Subcutaneous adipose tissue (tissue), 4 donors: ENCODE measurements around the gene PRICKLE1. TPM values are rescaled to one million over a fixed set of nuclear protein-coding genes. Genes with fewer than 3 reads are reported as not detected.

Experiments used
- total RNA-seq, 4 donors: library from RNA; depleted of rRNA; stranded (reverse); fragments of >200 nt; gene quantifications; one replicate each; pipeline ENCODE4 v1.1.0, GENCODE V29; 2016
- TF ChIP-seq, protein P1 (sequence below): fragments of 450-650 bp; IDR thresholded peaks from one replicate; pipeline ENCODE4 v1.5.1; 2016; ENCODE audit warnings: low read depth, mild to moderate bottlenecking, control low read depth, antibody characterized with exemption, moderate library complexity

The PRICKLE1 gene
- total RNA-seq, 4 donors from 2014 or later: 4.8 to 8.0 (median 5.9) TPM

GRCh38 chr12:42459336-42459847 lies 130.2 kb downstream of the PRICKLE1 start:
- TF ChIP-seq, protein P1, sequence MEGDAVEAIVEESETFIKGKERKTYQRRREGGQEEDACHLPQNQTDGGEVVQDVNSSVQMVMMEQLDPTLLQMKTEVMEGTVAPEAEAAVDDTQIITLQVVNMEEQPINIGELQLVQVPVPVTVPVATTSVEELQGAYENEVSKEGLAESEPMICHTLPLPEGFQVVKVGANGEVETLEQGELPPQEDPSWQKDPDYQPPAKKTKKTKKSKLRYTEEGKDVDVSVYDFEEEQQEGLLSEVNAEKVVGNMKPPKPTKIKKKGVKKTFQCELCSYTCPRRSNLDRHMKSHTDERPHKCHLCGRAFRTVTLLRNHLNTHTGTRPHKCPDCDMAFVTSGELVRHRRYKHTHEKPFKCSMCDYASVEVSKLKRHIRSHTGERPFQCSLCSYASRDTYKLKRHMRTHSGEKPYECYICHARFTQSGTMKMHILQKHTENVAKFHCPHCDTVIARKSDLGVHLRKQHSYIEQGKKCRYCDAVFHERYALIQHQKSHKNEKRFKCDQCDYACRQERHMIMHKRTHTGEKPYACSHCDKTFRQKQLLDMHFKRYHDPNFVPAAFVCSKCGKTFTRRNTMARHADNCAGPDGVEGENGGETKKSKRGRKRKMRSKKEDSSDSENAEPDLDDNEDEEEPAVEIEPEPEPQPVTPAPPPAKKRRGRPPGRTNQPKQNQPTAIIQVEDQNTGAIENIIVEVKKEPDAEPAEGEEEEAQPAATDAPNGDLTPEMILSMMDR: no peak

- TF ChIP-seq, protein P1: no peak
These were observed 131.0 kb downstream of the PRICKLE1 start for GRCh38 chr12:42458575-42458974.

DNA sequence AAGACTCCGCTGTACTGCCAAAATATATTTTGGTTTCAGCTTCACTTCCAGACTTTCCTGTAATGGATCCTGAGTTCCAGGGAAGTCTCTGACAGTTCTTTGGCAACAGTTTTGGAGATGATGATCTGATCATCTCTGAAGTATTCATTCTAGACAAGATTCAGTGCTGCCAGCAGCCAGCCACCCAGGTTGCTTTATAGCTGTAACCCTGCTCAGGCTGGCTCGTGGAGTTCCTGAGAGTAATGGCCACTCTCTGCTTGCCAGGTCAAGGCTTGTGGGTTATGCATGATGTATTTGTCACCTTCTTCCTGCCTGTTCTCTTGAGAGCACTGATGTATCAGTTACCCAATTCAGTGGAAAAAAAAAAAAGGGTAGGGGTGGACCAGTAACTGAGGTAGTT lies 139.3 kb downstream of the PRICKLE1 start:
- TF ChIP-seq, protein P1: no peak

GRCh38 chr12:42448841-42449240 lies 140.7 kb downstream of the PRICKLE1 start:
- TF ChIP-seq, protein P1: no peak

GRCh38 chr12:42447371-42447786 lies 142.2 kb downstream of the PRICKLE1 start:
- TF ChIP-seq, protein P1: no peak

DNA sequence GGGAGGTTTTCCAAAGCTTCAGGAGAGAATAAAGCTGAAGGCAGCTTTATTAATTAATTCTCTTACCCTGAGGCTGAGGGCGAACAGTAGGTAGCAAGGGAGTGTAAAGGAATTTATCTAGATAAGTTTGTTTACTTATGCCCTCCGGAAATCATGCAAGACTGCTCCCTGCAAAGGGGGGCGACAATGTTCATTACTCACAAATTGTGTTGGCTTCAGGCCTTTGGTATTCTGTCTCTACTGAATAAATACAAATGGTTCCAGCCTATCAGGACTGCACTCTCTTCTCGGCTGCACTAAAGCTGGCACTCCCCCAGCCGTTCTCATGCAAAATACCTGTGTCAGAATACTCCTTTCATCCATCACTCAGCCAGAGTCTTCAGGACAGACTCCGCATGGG lies 142.8 kb downstream of the PRICKLE1 start:
- TF ChIP-seq, protein P1: no peak

- TF ChIP-seq, protein P1: no peak
These were observed 143.7 kb downstream of the PRICKLE1 start for GRCh38 chr12:42445891-42446290.
